Activated CD4-positive, CD25-positive, alpha-beta regulatory T cell treated with anti-CD3 and anti-CD28 coated beads, Interleukin-2, amount 50 U/mL, for 72 hours (primary cell): ENCODE data around the gene MPZL1.

Experiments used
- DNase-seq: peaks from one replicate; pipeline ENCODE4 v3.0.0; 2021

The MPZL1 gene

GRCh38 chr1:167752219-167752985, 30.6 kb downstream of the MPZL1 start:
- no peak for DNase-seq

- DNase-seq = no peak
These were observed 33.9 kb downstream of the MPZL1 start for GRCh38 chr1:167755654-167756053.

- no peak for DNase-seq
These were observed 35.1 kb downstream of the MPZL1 start for GRCh38 chr1:167756730-167757405.

- no peak for DNase-seq
These were observed 35.9 kb downstream of the MPZL1 start for GRCh38 chr1:167757433-167758309.

GRCh38 chr1:167761400-167761799, 39.6 kb downstream of the MPZL1 start:
- DNase-seq = no peak

- no peak for DNase-seq
These were observed 40.4 kb downstream of the MPZL1 start for GRCh38 chr1:167762061-167762746.

- no peak for DNase-seq
These were observed 41.9 kb downstream of the MPZL1 start for GRCh38 chr1:167763525-167764220.

GRCh38 chr1:167764458-167765330, 42.9 kb downstream of the MPZL1 start:
- DNase-seq = no peak

GRCh38 chr1:167765496-167765895, 43.7 kb downstream of the MPZL1 start:
- no peak for DNase-seq

- no peak for DNase-seq
These were observed 44.8 kb downstream of the MPZL1 start for GRCh38 chr1:167766538-167766937.

- no peak for DNase-seq
These were observed 46.0 kb downstream of the MPZL1 start for GRCh38 chr1:167767761-167768160.

- no peak for DNase-seq
These were observed 48.3 kb downstream of the MPZL1 start for GRCh38 chr1:167770127-167770526.

- DNase-seq = no peak
These were observed 50.7 kb downstream of the MPZL1 start for GRCh38 chr1:167772436-167772835.

- DNase-seq = no peak
These were observed 51.7 kb downstream of the MPZL1 start for GRCh38 chr1:167773516-167773915.

- no peak for DNase-seq
These were observed 52.9 kb downstream of the MPZL1 start for GRCh38 chr1:167774710-167775109.

GRCh38 chr1:167775178-167775577, 53.4 kb downstream of the MPZL1 start:
- DNase-seq = no peak

- DNase-seq = no peak
These were observed 54.4 kb downstream of the MPZL1 start for GRCh38 chr1:167776151-167776550.

GRCh38 chr1:167776616-167777268, 55.0 kb downstream of the MPZL1 start:
- DNase-seq = no peak

- DNase-seq = no peak
These were observed 55.5 kb downstream of the MPZL1 start for GRCh38 chr1:167777269-167777650.

- DNase-seq = no peak
These were observed 59.8 kb downstream of the MPZL1 start for GRCh38 chr1:167781558-167781957.

GRCh38 chr1:167782946-167783345, 61.2 kb downstream of the MPZL1 start:
- DNase-seq = no peak
